AG04450 (cell line): ENCODE results near the gene NFXL1. TPM values are rescaled to one million over a fixed set of nuclear protein-coding genes. Genes with fewer than 3 reads are reported as not detected.
A peak's percentile ranks its signal among the peaks of the same experiment; 100 is the strongest.

Experiments
- CTCF ChIA-PET: fragments of 300-600, 350-600 bp; formaldehyde crosslinking; extraction: SDS; loops from one replicate; lab custom pipeline; 2022; ENCODE audit warnings: antibody characterized with exemption, inconsistent platforms; lab: Charles Lee
- POLR2A ChIA-PET: fragments of 350-600 bp; formaldehyde crosslinking; extraction: SDS; loops from one replicate; lab custom pipeline; 2021; ENCODE audit warnings: antibody characterized with exemption, inconsistent platforms; lab: Yijun Ruan, JAX
- DNase-seq: peaks from one replicate; pipeline ENCODE4 v3.0.0-alpha.2; 2011; ENCODE audit warnings: low read depth, low spot score
- H3K27ac ChIP-seq: one replicate; pipeline ENCODE4 v1.5.1; 2012; ENCODE audit warnings: low read depth, low read length, control low read depth
- H3K27me3 ChIP-seq: one replicate; pipeline ENCODE4 v1.6.0; 2012; ENCODE audit warnings: low read length; ENCODE audit not compliant: control insufficient read depth, insufficient read depth
- H3K4me3 ChIP-seq: 2 replicates; pipeline ENCODE4 v1.5.1; 2011; ENCODE audit warnings: mild to moderate bottlenecking, low read depth, low read length, control low read depth
- H3K9me3 ChIP-seq: 2 replicates; pipeline ENCODE4 v1.5.1; 2012; ENCODE audit warnings: low read length; ENCODE audit not compliant: control insufficient read depth, insufficient read depth
- CTCF ChIP-seq: IDR thresholded peaks from 2 replicates; pipeline ENCODE4 v1.5.1; 2011; ENCODE audit warnings: low read depth, low read length, control low read depth, inconsistent platforms
- polyA plus RNA-seq: library from polyadenylated mRNA; depleted of rRNA; stranded (reverse); fragments of >200 nt; gene quantifications from 2 replicates; pipeline ENCODE4 v1.2.3, GENCODE V29; 2011

The NFXL1 gene
- polyA plus RNA-seq, 1 experiment: 18.5 TPM

- ChIA-PET POLR2A (no interaction called here), CTCF (no interaction called here)
- Histone ChIP-seq H3K27me3 (no peaks in the 10 kb centered on the region), H3K9me3 (no peaks in the 10 kb centered on the region), H3K4me3 (no peak overlapping the region), H3K27ac (no peak overlapping the region)
- no peak for DNase-seq
- TF ChIP-seq CTCF: no peak
Measured at GRCh38 chr4:47858006-47858405, 56.4 kb downstream of the NFXL1 start.

GRCh38 chr4:47856713-47857112 is 57.7 kb downstream of the NFXL1 start:
- Histone ChIP-seq H3K4me3 (no peak overlapping the region), H3K27me3 (no peaks in the 10 kb centered on the region), H3K27ac (no peak overlapping the region), H3K9me3 (no peaks in the 10 kb centered on the region)
- CTCF ChIA-PET: interaction anchor here (0.6 to 1.4 kb wide), 2 partner anchors 17 to 309 kb away, joined by 3 to 4 read pairs; no protein-coding TSS in a partner anchor
- no peak for DNase-seq
- TF ChIP-seq CTCF: no peak
- POLR2A ChIA-PET: no interaction called here

- H3K9me3 ChIP-seq: no peaks in the 10 kb centered on the region
- no peak overlapping the region for H3K4me3 ChIP-seq
- ChIA-PET CTCF (interaction anchor here (0.8 kb wide), 1 partner anchor 16 kb away, joined by 3 read pairs; no protein-coding TSS in a partner anchor), POLR2A (interaction anchor here (0.8 kb wide), 1 partner anchor 19 kb away, joined by 3 read pairs; no protein-coding TSS in a partner anchor)
- peak; percentile 34 for DNase-seq
- H3K27me3 ChIP-seq: no peaks in the 10 kb centered on the region
- no peak overlapping the region for H3K27ac ChIP-seq
- no peak for TF ChIP-seq CTCF
Measured at GRCh38 chr4:47855350-47855749, 59.0 kb downstream of the NFXL1 start.

GRCh38 chr4:47852136-47852535 is 62.2 kb downstream of the NFXL1 start:
- Histone ChIP-seq H3K27ac (no peak overlapping the region), H3K27me3 (no peaks in the 10 kb centered on the region), H3K9me3 (no peaks in the 10 kb centered on the region), H3K4me3 (no peak overlapping the region)
- no peak for TF ChIP-seq CTCF
- ChIA-PET CTCF (interaction anchor here (0.9 to 1.7 kb wide), 4 partner anchors 13 to 1007 kb away, joined by 3 to 9 read pairs (median 3); no protein-coding TSS in a partner anchor), POLR2A (interaction anchor here (0.7 to 1.4 kb wide), 3 partner anchors 16 to 62 kb away, joined by 3 to 4 read pairs (median 3); partner anchors contain the start of gene NFXL1)
- peak; percentile 69 for DNase-seq

GRCh38 chr4:47849466-47849865 is 64.9 kb downstream of the NFXL1 start:
- ChIA-PET CTCF (interaction anchor here (0.8 kb wide), 1 partner anchor 10 kb away, joined by 3 read pairs; no protein-coding TSS in a partner anchor), POLR2A (interaction anchor here (0.5 kb wide), 1 partner anchor 65 kb away, joined by 4 read pairs; the partner anchor contains the start of gene NFXL1)
- no peaks in the 10 kb centered on the region for H3K27me3 ChIP-seq
- no peaks in the 10 kb centered on the region for H3K9me3 ChIP-seq
- H3K4me3 ChIP-seq: no peak overlapping the region
- no peak for DNase-seq
- no peak for TF ChIP-seq CTCF
- no peak overlapping the region for H3K27ac ChIP-seq
